SK-N-MC (cell line): ENCODE results near the gene IQSEC1.

Source experiments
- EZH2 ChIP-seq: fragments of 200-600 bp; sonication (generic); IDR thresholded peaks from one replicate; pipeline ENCODE4 v1.6.1; 2017; ENCODE audit warnings: antibody characterized with exemption
- FOXP2 ChIP-seq: optimal IDR thresholded peaks from 2 replicates; pipeline ENCODE3; 2011; ENCODE audit warnings: mild to moderate bottlenecking, moderate library complexity; ENCODE audit not compliant: insufficient read depth; ENCODE audit errors: extremely low read length, control extremely low read depth
- POLR2AphosphoS5 ChIP-seq: IDR thresholded peaks from 2 replicates; pipeline ENCODE4 v1.6.1; 2012; ENCODE audit warnings: mild to moderate bottlenecking, low read depth, low read length, borderline replicate concordance

DNA sequence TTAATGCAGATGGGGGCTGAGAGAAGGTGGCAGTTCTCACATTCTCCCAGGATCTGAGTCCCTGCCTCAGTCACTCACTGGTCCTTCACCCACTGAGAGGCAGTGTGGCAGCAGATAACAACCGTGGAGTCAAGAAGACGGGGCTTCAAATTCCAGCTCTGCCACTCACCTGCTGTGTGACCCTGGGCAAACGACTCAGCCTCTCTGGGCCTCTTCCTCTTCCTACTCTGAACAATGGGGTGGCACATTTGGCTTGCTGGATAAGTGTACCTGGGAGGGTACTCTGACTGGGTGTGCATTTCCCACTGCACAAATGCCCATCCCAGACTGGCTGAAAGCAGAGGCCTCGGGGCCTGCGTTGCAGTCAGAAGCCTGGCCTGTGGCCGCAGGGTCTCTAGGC lies 10.0 kb upstream of the IQSEC1 start:
- no peak for TF ChIP-seq POLR2AphosphoS5
- no peak for TF ChIP-seq EZH2
- no peak for TF ChIP-seq FOXP2
